NB4 (cell line): ENCODE data around the gene CILP2.

Source experiments
- MYC ChIP-seq: IDR thresholded peaks from 2 replicates; pipeline ENCODE4 v1.6.1; 2011; ENCODE audit warnings: low read depth, low read length
- POLR2A ChIP-seq: IDR thresholded peaks from 2 replicates; pipeline ENCODE4 v1.6.1; 2011; ENCODE audit warnings: mild to moderate bottlenecking; ENCODE audit not compliant: insufficient read length; ENCODE audit errors: extremely low read depth
- TF ChIP-seq, protein P1 (sequence below): IDR thresholded peaks from one replicate; pipeline ENCODE4 v1.5.1; 2012; ENCODE audit warnings: low read depth, low read length

- TF ChIP-seq POLR2A (no peak), MYC (no peak)
- TF ChIP-seq, protein P1, sequence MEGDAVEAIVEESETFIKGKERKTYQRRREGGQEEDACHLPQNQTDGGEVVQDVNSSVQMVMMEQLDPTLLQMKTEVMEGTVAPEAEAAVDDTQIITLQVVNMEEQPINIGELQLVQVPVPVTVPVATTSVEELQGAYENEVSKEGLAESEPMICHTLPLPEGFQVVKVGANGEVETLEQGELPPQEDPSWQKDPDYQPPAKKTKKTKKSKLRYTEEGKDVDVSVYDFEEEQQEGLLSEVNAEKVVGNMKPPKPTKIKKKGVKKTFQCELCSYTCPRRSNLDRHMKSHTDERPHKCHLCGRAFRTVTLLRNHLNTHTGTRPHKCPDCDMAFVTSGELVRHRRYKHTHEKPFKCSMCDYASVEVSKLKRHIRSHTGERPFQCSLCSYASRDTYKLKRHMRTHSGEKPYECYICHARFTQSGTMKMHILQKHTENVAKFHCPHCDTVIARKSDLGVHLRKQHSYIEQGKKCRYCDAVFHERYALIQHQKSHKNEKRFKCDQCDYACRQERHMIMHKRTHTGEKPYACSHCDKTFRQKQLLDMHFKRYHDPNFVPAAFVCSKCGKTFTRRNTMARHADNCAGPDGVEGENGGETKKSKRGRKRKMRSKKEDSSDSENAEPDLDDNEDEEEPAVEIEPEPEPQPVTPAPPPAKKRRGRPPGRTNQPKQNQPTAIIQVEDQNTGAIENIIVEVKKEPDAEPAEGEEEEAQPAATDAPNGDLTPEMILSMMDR = no peak
These were observed 27.6 kb upstream of the CILP2 start for GRCh38 chr19:19510432-19510831.
